HL-60 (cell line): ENCODE measurements around the gene MLLT1.

Experiments used
- DNase-seq, 2 experiments: peaks; one replicate each; pipeline ENCODE4 v3.0.0-alpha.2; 2010 to 2020; ENCODE audit warnings: low read depth in 1 of 2, low spot score in 1 of 2
- H3K27ac ChIP-seq: fragments of 250-450 bp; sonication (Bioruptor Pico); replicated peaks from 2 replicates; pipeline ENCODE4 v1.5.1; 2020; ENCODE audit warnings: mild to moderate bottlenecking, moderate library complexity
- H3K27me3 ChIP-seq: fragments of 250-450 bp; sonication (Bioruptor Pico); 2 replicates; pipeline ENCODE4 v1.5.1; 2021; ENCODE audit warnings: mild to moderate bottlenecking, moderate library complexity; ENCODE audit not compliant: insufficient read depth, poor library complexity, severe bottlenecking
- H3K4me3 ChIP-seq: replicated peaks from 2 replicates; pipeline ENCODE4 v1.5.1; 2011; ENCODE audit warnings: mild to moderate bottlenecking, control low read depth, low read length; ENCODE audit not compliant: insufficient read depth
- CTCF ChIP-seq: IDR thresholded peaks from one replicate; pipeline ENCODE4 v1.5.1; 2011; ENCODE audit warnings: low read length, control low read depth, inconsistent platforms; ENCODE audit not compliant: insufficient read depth
- GABPA ChIP-seq: IDR thresholded peaks from 2 replicates; pipeline ENCODE4 v1.6.1; 2012; ENCODE audit warnings: low read depth
- POLR2AphosphoS5 ChIP-seq: IDR thresholded peaks from 2 replicates; pipeline ENCODE4 v1.6.1; 2012; ENCODE audit warnings: low read depth
- SPI1 ChIP-seq: IDR thresholded peaks from 2 replicates; pipeline ENCODE4 v1.6.1; 2012; ENCODE audit warnings: low read depth, mild to moderate bottlenecking, borderline replicate concordance
- long read RNA-seq: library from polyadenylated mRNA; unstranded; transcript quantifications from one replicate; pipeline ENCODE4 v2.0.0, GENCODE V29; 2020
- TF ChIP-seq, protein P1 (sequence below): IDR thresholded peaks from 2 replicates; pipeline ENCODE4 v1.6.1; 2012; ENCODE audit warnings: low read depth; ENCODE audit not compliant: insufficient replicate concordance

MLLT1 gene, protein sequence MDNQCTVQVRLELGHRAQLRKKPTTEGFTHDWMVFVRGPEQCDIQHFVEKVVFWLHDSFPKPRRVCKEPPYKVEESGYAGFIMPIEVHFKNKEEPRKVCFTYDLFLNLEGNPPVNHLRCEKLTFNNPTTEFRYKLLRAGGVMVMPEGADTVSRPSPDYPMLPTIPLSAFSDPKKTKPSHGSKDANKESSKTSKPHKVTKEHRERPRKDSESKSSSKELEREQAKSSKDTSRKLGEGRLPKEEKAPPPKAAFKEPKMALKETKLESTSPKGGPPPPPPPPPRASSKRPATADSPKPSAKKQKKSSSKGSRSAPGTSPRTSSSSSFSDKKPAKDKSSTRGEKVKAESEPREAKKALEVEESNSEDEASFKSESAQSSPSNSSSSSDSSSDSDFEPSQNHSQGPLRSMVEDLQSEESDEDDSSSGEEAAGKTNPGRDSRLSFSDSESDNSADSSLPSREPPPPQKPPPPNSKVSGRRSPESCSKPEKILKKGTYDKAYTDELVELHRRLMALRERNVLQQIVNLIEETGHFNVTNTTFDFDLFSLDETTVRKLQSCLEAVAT
- long read RNA-seq, partial matches to known transcripts: 3 of 16 reads
- long read RNA-seq, other reads (novel, unspliced or antisense): 13 of 16 reads

- TF ChIP-seq SPI1: no peak; the same call in 1 of the 2 replicates
- TF ChIP-seq GABPA: peak; percentile 87
- TF ChIP-seq CTCF: peak; percentile 18
- H3K27me3 ChIP-seq: no peaks in the 10 kb centered on the region
- H3K4me3 ChIP-seq: peak within 1 kb of the TSS; percentile 93
- peak; percentile 96 to 97 for DNase-seq
- H3K27ac ChIP-seq: peak within 1 kb of the TSS; percentile 82
These were observed at the start of gene MLLT1 for GRCh38 chr19:6279931-6280591. Gene MLLT1 (minus strand): TSS chr19:6279975. CDS start chr19:6279784, 191 bp downstream.

DNA sequence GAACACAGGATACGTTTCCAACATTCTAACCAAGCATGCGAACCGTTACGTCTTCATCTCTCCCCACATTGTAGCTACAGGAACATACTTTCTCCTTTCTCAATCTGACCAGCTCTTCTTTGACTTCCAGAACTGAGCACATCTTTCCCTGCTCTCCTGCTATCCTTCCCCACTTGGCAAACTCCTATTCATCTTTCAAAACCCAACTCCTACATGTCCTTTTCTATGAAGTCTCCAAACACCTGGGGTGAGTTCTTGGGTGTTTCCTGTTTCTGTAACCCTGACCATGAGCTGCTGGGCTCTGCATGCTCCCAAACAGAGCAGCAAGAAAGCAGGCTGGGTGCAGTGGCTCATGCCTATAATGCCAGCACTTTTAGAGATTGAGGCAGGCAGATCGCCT lies 47.0 kb upstream of the MLLT1 start:
- Histone ChIP-seq H3K27ac (no peak overlapping the region), H3K27me3 (no peaks in the 10 kb centered on the region), H3K4me3 (no peak overlapping the region)
- no peak for DNase-seq
- no peak for TF ChIP-seq GABPA
- TF ChIP-seq, protein P1, sequence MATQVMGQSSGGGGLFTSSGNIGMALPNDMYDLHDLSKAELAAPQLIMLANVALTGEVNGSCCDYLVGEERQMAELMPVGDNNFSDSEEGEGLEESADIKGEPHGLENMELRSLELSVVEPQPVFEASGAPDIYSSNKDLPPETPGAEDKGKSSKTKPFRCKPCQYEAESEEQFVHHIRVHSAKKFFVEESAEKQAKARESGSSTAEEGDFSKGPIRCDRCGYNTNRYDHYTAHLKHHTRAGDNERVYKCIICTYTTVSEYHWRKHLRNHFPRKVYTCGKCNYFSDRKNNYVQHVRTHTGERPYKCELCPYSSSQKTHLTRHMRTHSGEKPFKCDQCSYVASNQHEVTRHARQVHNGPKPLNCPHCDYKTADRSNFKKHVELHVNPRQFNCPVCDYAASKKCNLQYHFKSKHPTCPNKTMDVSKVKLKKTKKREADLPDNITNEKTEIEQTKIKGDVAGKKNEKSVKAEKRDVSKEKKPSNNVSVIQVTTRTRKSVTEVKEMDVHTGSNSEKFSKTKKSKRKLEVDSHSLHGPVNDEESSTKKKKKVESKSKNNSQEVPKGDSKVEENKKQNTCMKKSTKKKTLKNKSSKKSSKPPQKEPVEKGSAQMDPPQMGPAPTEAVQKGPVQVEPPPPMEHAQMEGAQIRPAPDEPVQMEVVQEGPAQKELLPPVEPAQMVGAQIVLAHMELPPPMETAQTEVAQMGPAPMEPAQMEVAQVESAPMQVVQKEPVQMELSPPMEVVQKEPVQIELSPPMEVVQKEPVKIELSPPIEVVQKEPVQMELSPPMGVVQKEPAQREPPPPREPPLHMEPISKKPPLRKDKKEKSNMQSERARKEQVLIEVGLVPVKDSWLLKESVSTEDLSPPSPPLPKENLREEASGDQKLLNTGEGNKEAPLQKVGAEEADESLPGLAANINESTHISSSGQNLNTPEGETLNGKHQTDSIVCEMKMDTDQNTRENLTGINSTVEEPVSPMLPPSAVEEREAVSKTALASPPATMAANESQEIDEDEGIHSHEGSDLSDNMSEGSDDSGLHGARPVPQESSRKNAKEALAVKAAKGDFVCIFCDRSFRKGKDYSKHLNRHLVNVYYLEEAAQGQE: no peak
- no peak for TF ChIP-seq SPI1
- no peak for TF ChIP-seq POLR2AphosphoS5
- no peak for TF ChIP-seq CTCF

GRCh38 chr19:6325614-6326013 lies 45.8 kb upstream of the MLLT1 start:
- DNase-seq: no peak
- no peaks in the 10 kb centered on the region for H3K27me3 ChIP-seq
- TF ChIP-seq, protein P1: no peak
- TF ChIP-seq POLR2AphosphoS5: no peak
- TF ChIP-seq GABPA: no peak
- no peak for TF ChIP-seq SPI1
- no peak for TF ChIP-seq CTCF
- no peak overlapping the region for H3K4me3 ChIP-seq
- H3K27ac ChIP-seq: no peak overlapping the region
